Upper lobe of right lung (tissue), 1 donor: ENCODE results near the gene TNFAIP8. TPM values are rescaled to one million over a fixed set of nuclear protein-coding genes. Genes with fewer than 3 reads are reported as not detected.

Experiments
- ATAC-seq: fragments of 200-7000 bp; cut with Tn5 transposase; one replicate; pipeline ENCODE4 v1.9.1; 2020; ENCODE audit warnings: mild to moderate bottlenecking, moderate library complexity
- DNase-seq: peaks from one replicate; pipeline ENCODE4 v3.0.0-alpha.2; 2020
- H3K27ac ChIP-seq: fragments of 200-600 bp; one replicate; pipeline ENCODE4 v1.8.0; 2022
- H3K27me3 ChIP-seq: fragments of 200-600 bp; one replicate; pipeline ENCODE4 v1.8.0; 2022; ENCODE audit warnings: mild to moderate bottlenecking
- H3K36me3 ChIP-seq: fragments of 200-600 bp; one replicate; pipeline ENCODE4 v1.8.0; 2022
- H3K4me1 ChIP-seq: fragments of 200-600 bp; one replicate; pipeline ENCODE4 v1.8.0; 2022
- H3K4me3 ChIP-seq: fragments of 200-600 bp; one replicate; pipeline ENCODE4 v1.8.0; 2022; ENCODE audit warnings: mild to moderate bottlenecking
- H3K9me3 ChIP-seq: fragments of 200-600 bp; one replicate; pipeline ENCODE4 v1.8.0; 2022
- intact Hi-C: fragments of 100-400 bp; cut with DNase I; formaldehyde crosslinking; loops from one replicate; pipeline ENCODE4 v1.11.0; 2022
- total RNA-seq: library from RNA; stranded (reverse); fragmentation: NEBNext Ultra II Directional; extraction: Animal tissue kit (Norgen Biotek cat#: 25700); gene quantifications from one replicate; pipeline ENCODE4 v1.2.1, GENCODE V29; 2021
- TF ChIP-seq, protein P1 (sequence below): fragments of 200-600 bp; IDR thresholded peaks from one replicate; pipeline ENCODE4 v1.8.0; 2022; ENCODE audit warnings: antibody characterized with exemption
- donor health status: DM: no; HTN: yes; CAD: no; lungs with severe emphysema.

TNFAIP8 gene
- total RNA-seq, 1 donor from 2014 or later = 22.4 TPM

DNA sequence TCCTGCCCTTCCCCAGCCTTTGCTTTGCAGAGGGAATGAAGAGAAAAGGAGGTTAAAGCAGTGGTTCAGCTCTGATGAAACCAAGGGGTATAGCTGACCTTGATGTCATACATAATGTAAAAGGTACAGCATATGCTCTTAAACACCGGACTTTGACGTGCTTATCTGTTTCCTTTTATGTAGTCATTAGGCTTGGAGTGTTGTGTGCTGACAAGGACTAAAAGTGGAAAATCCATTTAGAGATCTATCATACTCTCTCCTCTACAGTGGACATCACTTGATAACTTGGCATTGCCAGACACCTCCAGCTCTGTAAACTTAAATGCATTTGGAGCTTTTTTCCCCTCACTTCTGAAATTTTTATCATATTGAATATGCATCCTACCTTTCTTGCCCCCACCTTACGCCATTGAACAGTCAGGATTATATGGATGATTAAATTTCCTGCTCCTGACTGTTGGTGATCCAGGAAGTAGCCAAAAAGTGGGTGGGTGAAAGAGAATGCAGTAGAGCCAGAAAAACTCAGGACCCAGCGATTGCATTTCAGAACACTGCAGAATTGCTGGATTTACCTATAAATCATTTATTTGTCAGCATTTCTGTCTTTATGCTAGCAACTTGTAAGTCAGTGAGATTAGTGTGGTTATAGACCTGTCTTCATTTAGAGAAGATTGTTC lies 4.1 kb downstream of the TNFAIP8 start:
- DNase-seq = no peak
- ATAC-seq = no peak
- Histone ChIP-seq H3K4me3 (no peak overlapping the region), H3K27ac (peak overlapping the region; percentile 51), H3K4me1 (peaks cover 33% of the 10 kb centered on the region), H3K9me3 (no peaks in the 10 kb centered on the region), H3K36me3 (no peaks in the 10 kb centered on the region), H3K27me3 (no peaks in the 10 kb centered on the region)
- intact Hi-C loops = no loop called here
- TF ChIP-seq, protein P1, sequence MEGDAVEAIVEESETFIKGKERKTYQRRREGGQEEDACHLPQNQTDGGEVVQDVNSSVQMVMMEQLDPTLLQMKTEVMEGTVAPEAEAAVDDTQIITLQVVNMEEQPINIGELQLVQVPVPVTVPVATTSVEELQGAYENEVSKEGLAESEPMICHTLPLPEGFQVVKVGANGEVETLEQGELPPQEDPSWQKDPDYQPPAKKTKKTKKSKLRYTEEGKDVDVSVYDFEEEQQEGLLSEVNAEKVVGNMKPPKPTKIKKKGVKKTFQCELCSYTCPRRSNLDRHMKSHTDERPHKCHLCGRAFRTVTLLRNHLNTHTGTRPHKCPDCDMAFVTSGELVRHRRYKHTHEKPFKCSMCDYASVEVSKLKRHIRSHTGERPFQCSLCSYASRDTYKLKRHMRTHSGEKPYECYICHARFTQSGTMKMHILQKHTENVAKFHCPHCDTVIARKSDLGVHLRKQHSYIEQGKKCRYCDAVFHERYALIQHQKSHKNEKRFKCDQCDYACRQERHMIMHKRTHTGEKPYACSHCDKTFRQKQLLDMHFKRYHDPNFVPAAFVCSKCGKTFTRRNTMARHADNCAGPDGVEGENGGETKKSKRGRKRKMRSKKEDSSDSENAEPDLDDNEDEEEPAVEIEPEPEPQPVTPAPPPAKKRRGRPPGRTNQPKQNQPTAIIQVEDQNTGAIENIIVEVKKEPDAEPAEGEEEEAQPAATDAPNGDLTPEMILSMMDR = no peak

DNA sequence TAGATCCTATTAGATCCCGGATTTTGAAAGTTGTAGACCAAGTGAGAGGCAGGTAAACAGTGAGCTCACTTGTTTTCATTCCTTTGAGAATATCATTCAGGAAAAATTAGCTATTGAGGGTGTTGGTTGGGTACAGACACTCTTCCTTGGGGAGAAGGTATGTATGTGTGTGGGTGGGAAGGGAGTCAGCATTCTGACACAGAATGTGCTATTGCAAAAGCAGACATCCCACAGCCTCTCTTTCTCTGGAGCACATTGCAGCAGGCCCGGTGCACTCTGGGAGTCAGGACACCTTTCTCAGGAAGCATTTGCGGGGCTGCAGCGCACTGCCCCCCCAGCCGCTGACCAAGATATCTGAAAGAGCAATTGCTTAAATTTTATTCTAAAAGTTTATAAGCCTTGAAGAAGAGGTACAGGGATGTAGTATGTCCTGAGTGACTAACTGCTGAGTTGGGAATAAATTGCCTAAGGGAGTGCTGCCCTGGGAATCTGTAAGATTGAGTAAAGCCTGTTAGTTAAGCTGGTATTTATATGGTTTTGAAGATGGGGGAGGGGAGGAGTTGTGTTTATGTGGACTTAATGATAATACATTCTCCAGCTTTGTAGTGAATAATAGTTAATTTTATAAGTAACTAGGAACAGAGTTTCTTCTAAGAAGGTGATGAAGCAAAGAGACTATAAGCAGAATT lies 5.2 kb downstream of the TNFAIP8 start:
- DNase-seq (no peak), ATAC-seq (peak; percentile 79)
- H3K9me3 ChIP-seq = no peaks in the 10 kb centered on the region
- H3K27ac ChIP-seq = peak overlapping the region; percentile 51
- H3K4me3 ChIP-seq = no peak overlapping the region
- H3K27me3 ChIP-seq = no peaks in the 10 kb centered on the region
- H3K36me3 ChIP-seq = no peaks in the 10 kb centered on the region
- intact Hi-C loops = no loop called here
- TF ChIP-seq, protein P1 = no peak
- peaks cover 39% of the 10 kb centered on the region for H3K4me1 ChIP-seq

DNA sequence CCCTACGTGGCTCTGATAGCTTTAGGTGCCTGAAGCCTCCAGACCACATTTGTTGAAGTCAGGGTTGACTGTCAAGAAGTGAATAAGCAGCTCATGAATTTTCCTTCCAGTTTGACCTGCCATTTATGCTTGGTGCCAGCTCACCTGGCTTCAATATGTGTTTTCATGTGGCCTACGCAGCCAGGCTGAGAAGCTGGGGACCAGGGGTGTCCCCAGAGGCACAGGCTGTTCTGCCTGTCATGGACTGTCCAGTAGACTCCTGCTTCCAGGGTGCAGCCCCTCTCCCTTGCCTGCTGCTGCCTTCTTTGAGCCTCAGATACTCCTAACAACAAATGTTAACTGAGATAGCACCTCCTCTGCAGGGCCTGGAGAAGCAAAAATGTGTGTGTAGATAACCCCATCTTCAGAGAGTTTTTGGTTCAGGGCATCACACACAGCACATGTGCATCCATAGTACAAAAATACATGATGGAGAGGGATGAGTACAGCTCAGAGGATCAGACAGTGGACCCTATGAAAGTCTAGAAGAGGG lies 5.8 kb downstream of the TNFAIP8 start:
- H3K36me3 ChIP-seq = no peaks in the 10 kb centered on the region
- H3K27ac ChIP-seq = peak overlapping the region; percentile 51
- H3K4me1 ChIP-seq = peaks cover 45% of the 10 kb centered on the region
- H3K4me3 ChIP-seq = no peak overlapping the region
- TF ChIP-seq, protein P1 = no peak
- DNase-seq = no peak
- no peak for ATAC-seq
- no peaks in the 10 kb centered on the region for H3K9me3 ChIP-seq
- intact Hi-C loops = no loop called here
- no peaks in the 10 kb centered on the region for H3K27me3 ChIP-seq

DNA sequence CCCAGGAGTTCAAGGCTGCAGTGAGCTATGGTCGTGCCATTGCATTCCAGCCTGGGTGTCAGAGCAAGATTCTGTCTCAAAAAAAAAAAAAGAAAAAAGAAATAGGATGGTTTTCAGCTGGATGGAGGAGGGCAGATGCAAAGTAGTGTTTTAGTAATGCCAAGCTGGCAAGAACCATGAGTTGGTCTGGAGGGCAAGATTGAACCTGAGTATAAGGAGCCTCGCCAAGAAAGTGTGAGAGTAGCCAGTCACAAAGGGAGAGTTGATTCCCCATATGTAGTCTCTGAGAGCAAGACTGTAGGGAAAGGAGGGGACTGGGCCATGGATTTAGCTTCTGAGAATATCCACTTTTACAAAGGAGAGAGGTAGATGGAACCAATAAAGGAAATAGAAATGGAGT lies 6.9 kb downstream of the TNFAIP8 start:
- Histone ChIP-seq H3K36me3 (no peaks in the 10 kb centered on the region), H3K27me3 (no peaks in the 10 kb centered on the region), H3K27ac (no peak overlapping the region), H3K4me3 (no peak overlapping the region), H3K9me3 (no peaks in the 10 kb centered on the region), H3K4me1 (peaks cover 54% of the 10 kb centered on the region)
- intact Hi-C loops = no loop called here
- no peak for ATAC-seq
- TF ChIP-seq, protein P1 = no peak
- DNase-seq = no peak

DNA sequence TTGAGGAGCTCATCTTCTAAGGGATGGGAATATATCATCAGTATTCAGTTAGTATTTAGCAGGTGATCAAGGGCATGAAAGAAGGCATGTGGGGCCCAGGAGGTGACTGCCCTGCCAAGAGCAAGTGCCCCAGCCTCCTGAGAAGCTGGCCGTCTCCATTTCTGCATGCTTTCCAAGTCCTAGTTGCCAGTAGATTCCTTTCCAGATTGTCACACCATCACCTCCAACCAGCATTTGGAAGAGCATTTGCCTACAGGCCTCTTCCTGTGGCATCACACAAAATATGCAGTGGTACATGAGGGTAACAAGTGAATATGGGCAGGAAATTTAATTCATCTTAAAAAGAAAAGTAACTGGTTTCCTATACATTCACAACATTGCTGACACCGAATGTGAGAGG lies 7.5 kb downstream of the TNFAIP8 start:
- Histone ChIP-seq H3K4me1 (peaks cover 56% of the 10 kb centered on the region), H3K4me3 (no peak overlapping the region), H3K27ac (no peak overlapping the region), H3K9me3 (no peaks in the 10 kb centered on the region), H3K36me3 (no peaks in the 10 kb centered on the region), H3K27me3 (no peaks in the 10 kb centered on the region)
- DNase-seq (no peak), ATAC-seq (no peak)
- TF ChIP-seq, protein P1 = no peak
- intact Hi-C loops = no loop called here
